Bronchial epithelial cell (primary cell): Measurements from ENCODE around the gene KLHDC8A. TPM values are rescaled to one million over a fixed set of nuclear protein-coding genes. Genes with fewer than 3 reads are reported as not detected.

ENCODE experiments used
- DNase-seq: peaks from one replicate; pipeline ENCODE4 v3.0.0-alpha.2; 2010; ENCODE audit warnings: low read depth
- FAIRE-seq: peaks from 2 replicates; lab custom pipeline; 2011; peaks lifted over from hg19 to GRCh38; lab: Jason Lieb, UNC
- H3K27me3 ChIP-seq: 2 replicates; pipeline ENCODE4 v1.5.1; 2011; ENCODE audit warnings: low read length; ENCODE audit not compliant: control insufficient read depth, insufficient read depth
- H3K36me3 ChIP-seq: 2 replicates; pipeline ENCODE4 v1.5.1; 2011; ENCODE audit warnings: low read length; ENCODE audit not compliant: control insufficient read depth, insufficient read depth
- H3K4me3 ChIP-seq: 2 replicates; pipeline ENCODE4 v1.5.1; 2011; ENCODE audit warnings: mild to moderate bottlenecking, low read depth, low read length, control low read depth
- total RNA-seq: library from RNA; depleted of rRNA; stranded (reverse); fragments of >200 nt; gene quantifications from 2 replicates; pipeline ENCODE4 v1.2.1, GENCODE V29; 2014
- TF ChIP-seq, protein P1 (sequence below): IDR thresholded peaks from 2 replicates; pipeline ENCODE4 v1.5.1; 2011; ENCODE audit warnings: mild to moderate bottlenecking, moderate library complexity, low read length, control low read depth, inconsistent platforms; ENCODE audit not compliant: insufficient read depth, severe bottlenecking

KLHDC8A gene
- total RNA-seq, 1 donor from 2014 or later: not detected

- FAIRE-seq (no peak), DNase-seq (no peak)
- TF ChIP-seq, protein P1, sequence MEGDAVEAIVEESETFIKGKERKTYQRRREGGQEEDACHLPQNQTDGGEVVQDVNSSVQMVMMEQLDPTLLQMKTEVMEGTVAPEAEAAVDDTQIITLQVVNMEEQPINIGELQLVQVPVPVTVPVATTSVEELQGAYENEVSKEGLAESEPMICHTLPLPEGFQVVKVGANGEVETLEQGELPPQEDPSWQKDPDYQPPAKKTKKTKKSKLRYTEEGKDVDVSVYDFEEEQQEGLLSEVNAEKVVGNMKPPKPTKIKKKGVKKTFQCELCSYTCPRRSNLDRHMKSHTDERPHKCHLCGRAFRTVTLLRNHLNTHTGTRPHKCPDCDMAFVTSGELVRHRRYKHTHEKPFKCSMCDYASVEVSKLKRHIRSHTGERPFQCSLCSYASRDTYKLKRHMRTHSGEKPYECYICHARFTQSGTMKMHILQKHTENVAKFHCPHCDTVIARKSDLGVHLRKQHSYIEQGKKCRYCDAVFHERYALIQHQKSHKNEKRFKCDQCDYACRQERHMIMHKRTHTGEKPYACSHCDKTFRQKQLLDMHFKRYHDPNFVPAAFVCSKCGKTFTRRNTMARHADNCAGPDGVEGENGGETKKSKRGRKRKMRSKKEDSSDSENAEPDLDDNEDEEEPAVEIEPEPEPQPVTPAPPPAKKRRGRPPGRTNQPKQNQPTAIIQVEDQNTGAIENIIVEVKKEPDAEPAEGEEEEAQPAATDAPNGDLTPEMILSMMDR: no peak
- Histone ChIP-seq H3K27me3 (no peaks in the 10 kb centered on the region), H3K4me3 (no peak overlapping the region), H3K36me3 (no peaks in the 10 kb centered on the region)
These were observed 63.2 kb downstream of the KLHDC8A start for GRCh38 chr1:205293350-205294074.

- Histone ChIP-seq H3K4me3 (no peak overlapping the region), H3K36me3 (no peaks in the 10 kb centered on the region), H3K27me3 (no peaks in the 10 kb centered on the region)
- DNase-seq (no peak), FAIRE-seq (no peak)
- TF ChIP-seq, protein P1: no peak
These were observed 65.1 kb downstream of the KLHDC8A start for GRCh38 chr1:205291596-205291995.

DNA sequence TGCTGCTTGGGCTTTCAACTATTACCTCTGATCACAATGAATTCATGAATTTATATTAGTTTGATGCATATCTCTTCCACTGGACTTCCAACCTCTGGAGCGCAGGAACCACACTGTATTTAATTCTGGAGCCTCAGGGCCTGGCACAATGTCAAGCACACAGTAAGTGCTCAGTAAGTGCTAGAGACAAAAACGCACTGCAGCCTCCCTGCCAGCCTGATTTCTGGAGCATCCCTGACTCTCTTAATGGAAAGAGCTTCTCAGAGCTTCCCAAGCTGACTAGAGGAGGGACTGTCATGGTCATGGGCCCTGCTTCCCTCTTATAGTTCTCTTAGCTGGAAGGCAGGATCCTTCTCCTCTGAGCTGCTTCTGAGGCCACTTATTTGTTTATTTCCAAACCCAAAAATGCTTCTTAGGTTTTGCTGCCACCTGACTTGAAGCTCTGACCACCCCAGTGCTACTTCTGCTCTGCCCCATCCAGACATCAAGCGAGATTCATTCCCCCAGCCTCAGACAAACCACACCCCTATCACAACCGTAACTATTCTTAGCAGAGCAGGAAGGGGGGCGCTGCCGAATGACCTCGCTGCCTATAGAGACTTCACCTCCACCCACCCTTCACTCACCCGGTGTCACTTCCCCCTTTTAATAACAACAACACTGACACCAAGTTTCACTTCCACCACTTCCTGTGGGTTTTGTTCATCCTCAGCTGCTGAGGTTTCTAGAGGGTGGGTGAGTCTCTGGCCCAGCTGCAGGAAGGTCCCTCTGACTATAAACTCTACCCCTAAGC is 68.8 kb downstream of the KLHDC8A start:
- DNase-seq (no peak), FAIRE-seq (no peak)
- TF ChIP-seq, protein P1: no peak

GRCh38 chr1:205287076-205287475 is 69.6 kb downstream of the KLHDC8A start:
- H3K4me3 ChIP-seq: no peak overlapping the region
- H3K36me3 ChIP-seq: no peaks in the 10 kb centered on the region
- no peak for FAIRE-seq
- DNase-seq: no peak
- H3K27me3 ChIP-seq: no peaks in the 10 kb centered on the region
- TF ChIP-seq, protein P1: no peak

More for the DNA sequence above, 68.8 kb downstream of the KLHDC8A start:
- Histone ChIP-seq H3K4me3 (no peak overlapping the region), H3K36me3 (no peaks in the 10 kb centered on the region), H3K27me3 (no peaks in the 10 kb centered on the region)

DNA sequence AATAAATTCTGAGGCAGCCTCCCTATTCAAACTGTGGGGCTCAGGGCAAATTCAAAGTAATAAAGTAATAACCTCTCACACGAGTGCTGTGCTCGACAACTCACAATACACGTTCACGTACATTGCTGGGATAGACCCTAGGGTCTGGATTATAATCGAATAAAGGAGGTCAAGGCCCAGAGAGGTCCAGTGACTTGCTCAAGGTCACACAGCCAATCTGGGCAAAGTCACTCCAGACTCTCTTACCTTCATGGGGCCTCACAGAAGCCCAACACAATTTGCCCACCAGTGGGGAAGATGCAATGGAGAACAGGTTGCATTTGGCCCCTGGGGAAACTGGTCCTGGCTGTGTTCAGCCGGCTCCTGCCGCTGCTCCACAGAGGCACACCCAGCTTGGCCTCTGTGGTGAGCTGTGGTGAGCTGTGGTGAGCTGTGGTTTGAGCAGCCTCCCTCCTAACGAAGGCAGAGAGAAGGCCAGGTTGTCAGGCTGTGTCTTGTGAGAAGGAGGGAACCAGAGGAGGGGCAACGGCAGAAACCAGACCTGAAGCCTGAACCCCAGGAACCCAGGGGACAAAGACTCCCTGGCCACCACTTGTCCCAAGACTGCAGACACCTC is 70.3 kb downstream of the KLHDC8A start:
- Histone ChIP-seq H3K4me3 (no peak overlapping the region), H3K27me3 (no peaks in the 10 kb centered on the region), H3K36me3 (no peaks in the 10 kb centered on the region)
- DNase-seq (no peak), FAIRE-seq (no peak)
- TF ChIP-seq, protein P1: no peak

Other genes starting within 250 kb of the KLHDC8A start
- gene RBBP5, start 234.9 kb downstream of the KLHDC8A start, total RNA-seq: 20.5 and 23.4 TPM in 2 replicates
- 11.3 and 13.7 TPM in 2 replicates for gene DSTYK, start 145.2 kb downstream of the KLHDC8A start, total RNA-seq
- 0.51 and 0.53 TPM in 2 replicates for gene TMCC2, start 129.0 kb downstream of the KLHDC8A start, total RNA-seq
- gene NUAK2, start 35.2 kb downstream of the KLHDC8A start, total RNA-seq: 3.9 and 9.9 TPM in 2 replicates
- 2.1 and 3.1 TPM in 2 replicates for gene LEMD1, start 65.1 kb upstream of the KLHDC8A start, total RNA-seq
- gene BLACAT1, start 99.1 kb upstream of the KLHDC8A start, total RNA-seq: 0.77 and 0.79 TPM in 2 replicates
- gene CDK18, start 147.7 kb upstream of the KLHDC8A start, total RNA-seq: 1.8 and 2.2 TPM in 2 replicates